ENCODE measurements around the gene GNG12.

The GNG12 gene

DNA sequence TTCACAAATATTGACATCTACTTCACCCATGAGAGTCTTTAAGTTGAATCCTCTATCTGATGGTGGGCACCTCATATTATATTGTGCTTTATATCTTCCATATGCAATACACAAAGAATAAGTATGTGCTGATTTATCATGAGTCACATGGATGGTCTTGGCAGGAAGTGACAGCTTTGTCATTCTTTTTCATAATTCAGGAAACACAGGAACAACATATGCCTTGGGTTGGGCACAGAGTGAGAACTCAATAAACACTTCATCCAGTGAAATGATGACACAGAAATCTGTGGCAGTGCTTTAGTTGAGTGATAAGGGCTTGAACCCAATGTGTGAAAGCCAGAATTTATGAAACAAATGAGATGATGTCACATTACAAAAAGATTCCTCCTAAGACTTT, 107.0 kb downstream of the GNG12 start:
- no peak for DNase-seq

- no peak for DNase-seq
These were observed 108.2 kb downstream of the GNG12 start for GRCh38 chr1:67724928-67725560.

DNA sequence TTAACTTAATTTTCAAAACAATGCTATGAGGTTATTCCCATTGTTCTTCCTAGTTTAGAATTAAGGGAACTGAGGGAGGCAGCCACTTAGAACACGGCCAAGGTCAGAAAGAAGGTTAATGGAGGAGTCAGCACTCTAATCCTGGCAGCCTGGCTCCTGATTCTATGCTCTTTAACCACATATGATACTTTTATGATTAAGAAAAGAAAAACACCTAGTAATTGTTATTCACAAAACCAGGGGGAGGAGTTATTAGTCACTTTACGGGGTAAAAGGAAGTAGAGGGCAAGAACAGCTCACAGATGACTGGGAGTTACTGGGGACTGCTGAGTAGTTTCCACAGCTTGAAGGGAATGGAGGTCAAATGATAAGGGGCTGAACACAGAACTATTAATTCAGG, 109.6 kb downstream of the GNG12 start:
- DNase-seq: peak; percentile 21

DNA sequence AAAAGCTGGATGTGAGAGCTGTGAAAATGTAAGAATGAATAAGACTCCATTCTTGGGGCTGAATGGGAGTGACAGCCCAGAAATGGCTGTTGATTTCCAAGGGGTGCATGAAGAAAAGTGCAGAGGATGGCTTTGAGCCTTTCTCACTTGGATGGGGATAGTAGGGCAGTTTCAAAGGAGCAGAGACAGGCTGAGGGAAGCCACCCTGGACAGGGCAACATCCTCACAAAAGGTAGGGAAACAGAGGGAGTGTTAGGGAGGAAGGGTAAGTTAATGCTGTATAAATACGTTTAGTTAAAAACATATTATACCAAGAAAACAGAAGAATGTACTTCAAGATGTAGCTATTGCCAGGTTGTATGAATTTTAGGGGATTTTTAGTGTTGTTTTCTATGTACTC, 110.1 kb downstream of the GNG12 start:
- DNase-seq: no peak

- no peak for DNase-seq
These were observed 110.8 kb downstream of the GNG12 start for GRCh38 chr1:67722292-67722944.

DNA sequence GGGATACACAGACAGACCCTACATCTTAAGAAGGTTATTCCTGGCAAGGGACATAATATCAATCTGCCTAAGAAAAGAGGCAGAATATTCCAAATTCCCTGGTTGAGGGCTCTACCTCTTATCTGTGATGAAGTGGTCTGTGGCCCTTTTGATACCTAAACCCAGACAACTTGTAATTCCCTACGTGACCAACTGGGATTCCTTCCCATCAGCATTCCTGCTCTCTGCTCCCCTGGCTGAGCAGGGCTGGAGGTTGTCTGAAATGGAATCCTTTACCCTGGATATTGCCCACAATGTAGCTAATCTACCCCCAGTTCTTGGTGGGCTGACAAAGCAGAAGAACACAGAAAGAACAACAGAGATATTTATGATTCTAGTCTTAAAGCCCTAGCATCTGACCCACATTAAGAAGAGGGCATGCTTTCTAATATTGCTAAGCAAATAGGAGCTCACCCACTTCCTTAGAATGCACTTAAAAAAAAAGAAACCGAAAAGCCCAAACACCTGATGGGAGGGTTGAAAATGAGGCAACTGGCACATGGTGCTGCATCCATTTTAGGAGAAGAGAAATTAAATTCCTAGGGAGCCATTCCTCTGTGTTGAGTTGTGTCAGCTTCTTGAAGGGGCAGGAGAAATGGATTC, 111.5 kb downstream of the GNG12 start:
- no peak for DNase-seq

DNA sequence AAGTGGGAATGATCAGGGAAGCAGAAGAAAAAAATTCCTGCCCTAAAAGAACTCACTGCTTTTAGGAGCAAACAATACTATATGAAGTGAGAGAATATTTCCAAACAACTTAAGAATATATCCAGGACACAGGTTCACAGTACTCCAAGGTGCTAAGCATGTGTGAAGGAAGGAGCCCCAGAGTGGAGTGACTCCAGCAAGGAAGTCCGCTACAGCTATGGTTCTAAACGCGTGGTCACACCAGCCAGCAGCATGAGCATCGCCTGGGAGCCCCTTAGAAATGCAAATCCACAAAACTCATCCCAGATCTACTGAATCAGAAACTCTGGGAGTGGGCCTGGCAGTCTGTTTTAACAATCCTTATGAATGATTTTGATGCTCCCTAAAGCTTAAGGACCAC, 112.2 kb downstream of the GNG12 start:
- no peak for DNase-seq

GRCh38 chr1:67719329-67720196, 113.7 kb downstream of the GNG12 start:
- no peak for DNase-seq

GRCh38 chr1:67717876-67718275, 115.4 kb downstream of the GNG12 start:
- no peak for DNase-seq

GRCh38 chr1:67716800-67717199, 116.5 kb downstream of the GNG12 start:
- no peak for DNase-seq

GRCh38 chr1:67715819-67716218, 117.4 kb downstream of the GNG12 start:
- DNase-seq: no peak

- no peak for DNase-seq
These were observed 120.0 kb downstream of the GNG12 start for GRCh38 chr1:67713057-67713846.

GRCh38 chr1:67711855-67712212, 121.4 kb downstream of the GNG12 start:
- no peak for DNase-seq

DNA sequence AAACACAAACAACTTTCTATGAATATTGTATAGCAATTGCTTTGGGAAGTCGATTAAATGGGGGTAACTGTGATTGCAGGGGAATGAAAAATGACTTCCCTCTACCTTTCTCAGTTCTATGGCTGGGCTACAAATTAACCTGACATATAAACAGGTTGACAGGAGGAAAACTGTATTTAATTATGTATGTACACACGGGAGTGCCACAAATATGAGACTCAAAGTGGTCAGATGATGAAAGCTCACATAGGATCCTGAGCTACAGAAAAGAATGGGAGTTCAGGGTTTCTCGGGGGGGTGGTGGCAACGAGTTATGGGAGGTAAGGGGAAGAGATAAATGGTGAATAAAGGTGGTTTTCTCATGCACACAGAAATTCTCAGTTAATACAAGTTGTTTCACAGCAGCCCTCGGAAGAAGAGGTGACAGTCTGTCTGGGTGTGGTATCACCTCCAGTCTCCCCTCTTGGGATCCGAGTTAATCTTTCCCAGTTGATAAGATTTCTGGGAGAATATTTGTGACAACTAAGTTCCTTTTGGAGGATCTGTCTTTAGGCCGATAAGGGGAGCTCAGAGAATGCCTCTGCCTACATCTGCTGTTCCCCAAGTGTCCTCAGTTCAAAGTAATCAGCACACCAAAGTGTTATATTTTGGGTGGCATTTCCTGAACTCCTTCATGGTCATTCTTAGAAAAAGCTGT, 122.0 kb downstream of the GNG12 start:
- DNase-seq: no peak

GRCh38 chr1:67710417-67710816, 122.8 kb downstream of the GNG12 start:
- no peak for DNase-seq

GRCh38 chr1:67708606-67709005, 124.7 kb downstream of the GNG12 start:
- DNase-seq: no peak

- no peak for DNase-seq
These were observed 127.4 kb downstream of the GNG12 start for GRCh38 chr1:67705735-67706453.

- no peak for DNase-seq
These were observed 128.9 kb downstream of the GNG12 start for GRCh38 chr1:67704351-67704750.

DNA sequence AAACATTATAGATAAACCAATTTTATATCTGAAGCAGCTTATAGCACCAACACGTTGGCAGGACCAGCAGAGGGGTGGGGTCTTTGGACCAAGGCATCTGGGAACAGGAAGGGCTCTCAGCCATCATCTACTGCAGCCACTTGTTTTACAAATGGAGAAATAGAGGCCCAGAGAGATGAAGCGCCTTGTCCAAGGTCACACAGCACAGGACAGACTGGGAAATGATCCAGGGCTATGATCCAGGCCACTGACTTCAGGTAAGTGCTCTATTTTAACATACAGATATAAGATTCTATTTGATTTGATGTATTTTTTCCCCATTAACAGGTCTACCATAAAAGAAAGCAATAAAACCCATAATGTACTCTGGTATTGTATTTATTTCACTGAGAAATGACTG, 131.4 kb downstream of the GNG12 start:
- no peak for DNase-seq

DNA sequence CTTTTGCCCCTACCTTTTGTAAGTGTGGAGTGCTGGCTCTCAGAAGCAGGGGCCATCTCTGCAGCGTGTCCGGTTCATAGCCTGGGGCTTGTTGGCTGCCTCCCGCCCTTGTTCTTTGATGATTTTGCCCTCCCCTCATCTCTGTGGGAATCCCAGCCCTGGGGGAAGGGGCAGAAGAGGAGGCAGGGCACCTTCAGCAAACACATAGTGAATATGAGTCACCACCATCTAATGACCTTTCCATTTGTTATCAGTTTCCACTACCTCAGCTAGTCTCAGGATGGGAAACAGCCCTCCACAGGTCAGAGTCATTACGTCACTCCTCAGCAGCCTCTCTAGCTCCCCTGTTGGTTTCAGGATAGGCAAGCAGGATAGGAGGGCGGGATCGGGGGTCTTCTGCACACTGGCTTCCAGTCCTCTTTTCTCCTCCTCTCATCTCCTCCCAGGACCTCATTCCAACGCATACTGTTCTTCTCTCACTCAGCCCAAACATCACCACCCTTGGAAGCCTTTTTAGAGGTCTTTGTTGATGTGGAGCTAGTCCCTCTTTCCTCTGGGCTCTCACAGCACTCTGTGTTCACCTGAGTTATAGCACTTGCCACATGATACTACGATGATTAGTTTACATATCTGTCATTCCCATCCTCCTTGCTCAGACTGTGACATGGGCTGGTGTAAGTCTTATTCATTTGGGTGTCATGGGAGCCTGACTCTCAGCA, 132.4 kb downstream of the GNG12 start:
- DNase-seq: no peak

DNA sequence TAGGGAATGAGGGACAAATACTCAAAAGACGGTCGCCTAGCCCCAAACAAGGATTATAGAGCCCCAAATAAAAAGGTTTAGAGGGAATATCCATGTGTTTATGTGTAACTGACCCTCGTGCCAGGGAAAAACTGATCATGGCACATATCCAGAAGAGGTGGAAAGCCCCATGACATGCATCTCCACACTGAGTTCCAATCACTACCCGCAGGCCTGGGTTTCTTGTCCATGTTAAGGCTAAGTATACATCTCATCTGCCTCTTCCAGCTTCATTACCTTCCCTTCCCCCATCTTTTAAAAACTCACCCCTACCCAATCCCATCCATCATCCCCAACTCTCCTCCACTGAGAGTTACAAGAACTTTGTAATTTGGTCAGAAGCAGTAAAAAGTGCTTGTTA, 133.0 kb downstream of the GNG12 start:
- no peak for DNase-seq

Measured in CD4-positive, alpha-beta T cell treated with Interleukin-4 for 4 hours (primary cell).